ENCODE results near the gene PIP4P1. TPM values are rescaled to one million over a fixed set of nuclear protein-coding genes. Genes with fewer than 3 reads are reported as not detected.

The PIP4P1 gene
- total and polyA plus RNA-seq, 9 of the 15 experiments (the other 6 are each of a cell fraction or from before 2014, with no cell fraction given): 5.3 to 20.9 (median 10.7) TPM

DNA sequence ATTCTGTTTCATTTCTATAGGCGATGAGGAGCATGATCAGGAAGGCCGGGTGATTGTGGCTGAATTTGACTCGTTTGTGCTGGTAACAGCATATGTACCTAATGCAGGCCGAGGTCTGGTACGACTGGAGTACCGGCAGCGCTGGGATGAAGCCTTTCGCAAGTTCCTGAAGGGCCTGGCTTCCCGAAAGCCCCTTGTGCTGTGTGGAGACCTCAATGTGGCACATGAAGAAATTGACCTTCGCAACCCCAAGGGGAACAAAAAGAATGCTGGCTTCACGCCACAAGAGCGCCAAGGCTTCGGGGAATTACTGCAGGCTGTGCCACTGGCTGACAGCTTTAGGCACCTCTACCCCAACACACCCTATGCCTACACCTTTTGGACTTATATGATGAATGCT, 4.3 kb downstream of the PIP4P1 start (continued):
- TF ChIP-seq, protein P1, sequence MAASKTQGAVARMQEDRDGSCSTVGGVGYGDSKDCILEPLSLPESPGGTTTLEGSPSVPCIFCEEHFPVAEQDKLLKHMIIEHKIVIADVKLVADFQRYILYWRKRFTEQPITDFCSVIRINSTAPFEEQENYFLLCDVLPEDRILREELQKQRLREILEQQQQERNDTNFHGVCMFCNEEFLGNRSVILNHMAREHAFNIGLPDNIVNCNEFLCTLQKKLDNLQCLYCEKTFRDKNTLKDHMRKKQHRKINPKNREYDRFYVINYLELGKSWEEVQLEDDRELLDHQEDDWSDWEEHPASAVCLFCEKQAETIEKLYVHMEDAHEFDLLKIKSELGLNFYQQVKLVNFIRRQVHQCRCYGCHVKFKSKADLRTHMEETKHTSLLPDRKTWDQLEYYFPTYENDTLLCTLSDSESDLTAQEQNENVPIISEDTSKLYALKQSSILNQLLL (CRISPR knock-in tag; IDR thresholded peaks at IDR 0.05; ENCODE audit: borderline replicate concordance): no peak
- TF ChIP-seq ZNF79 (CRISPR knock-in tag; IDR thresholded peaks at IDR 0.05; ENCODE audit: low read depth) (no peak), ZNF354B (CRISPR knock-in tag; IDR thresholded peaks at IDR 0.05) (no peak), RBBP5 (IDR thresholded peaks at IDR 0.05; ENCODE audit: borderline replicate concordance, insufficient read depth, low read length, poor library complexity, severe bottlenecking) (no peak), EHMT2 (IDR thresholded peaks at IDR 0.05) (no peak), MTA1 (IDR thresholded peaks at IDR 0.05; ENCODE audit: borderline replicate concordance) (no peak), ZBTB8A (IDR thresholded peaks at IDR 0.05; ENCODE audit: partially characterized antibody) (no peak), ZFP30 (CRISPR knock-in tag; IDR thresholded peaks at IDR 0.05; ENCODE audit: borderline replicate concordance) (no peak), SUPT5H (IDR thresholded peaks at IDR 0.05) (peak; percentile 20), ZKSCAN8 (CRISPR knock-in tag; IDR thresholded peaks at IDR 0.05) (no peak), DMBX1 (CRISPR knock-in tag; IDR thresholded peaks at IDR 0.05; ENCODE audit: borderline replicate concordance) (no peak), ZNF512 (tag; IDR thresholded peaks at IDR 0.05) (no peak), NCOA2 (IDR thresholded peaks at IDR 0.05; ENCODE audit: partially characterized antibody in 2 of 2) (no peak), MLX (CRISPR knock-in tag; conservative IDR thresholded peaks at IDR 0.05) (no peak), HDAC8 (tag; IDR thresholded peaks at IDR 0.05) (no peak), POLR2G (IDR thresholded peaks at IDR 0.05; ENCODE audit: low read depth, low read length) (peak; percentile 41; the same call in 1 of the 2 replicates)
- TF ChIP-seq, protein P2, sequence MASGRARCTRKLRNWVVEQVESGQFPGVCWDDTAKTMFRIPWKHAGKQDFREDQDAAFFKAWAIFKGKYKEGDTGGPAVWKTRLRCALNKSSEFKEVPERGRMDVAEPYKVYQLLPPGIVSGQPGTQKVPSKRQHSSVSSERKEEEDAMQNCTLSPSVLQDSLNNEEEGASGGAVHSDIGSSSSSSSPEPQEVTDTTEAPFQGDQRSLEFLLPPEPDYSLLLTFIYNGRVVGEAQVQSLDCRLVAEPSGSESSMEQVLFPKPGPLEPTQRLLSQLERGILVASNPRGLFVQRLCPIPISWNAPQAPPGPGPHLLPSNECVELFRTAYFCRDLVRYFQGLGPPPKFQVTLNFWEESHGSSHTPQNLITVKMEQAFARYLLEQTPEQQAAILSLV (tag; IDR thresholded peaks at IDR 0.05): no peak
- TF ChIP-seq, protein P3, sequence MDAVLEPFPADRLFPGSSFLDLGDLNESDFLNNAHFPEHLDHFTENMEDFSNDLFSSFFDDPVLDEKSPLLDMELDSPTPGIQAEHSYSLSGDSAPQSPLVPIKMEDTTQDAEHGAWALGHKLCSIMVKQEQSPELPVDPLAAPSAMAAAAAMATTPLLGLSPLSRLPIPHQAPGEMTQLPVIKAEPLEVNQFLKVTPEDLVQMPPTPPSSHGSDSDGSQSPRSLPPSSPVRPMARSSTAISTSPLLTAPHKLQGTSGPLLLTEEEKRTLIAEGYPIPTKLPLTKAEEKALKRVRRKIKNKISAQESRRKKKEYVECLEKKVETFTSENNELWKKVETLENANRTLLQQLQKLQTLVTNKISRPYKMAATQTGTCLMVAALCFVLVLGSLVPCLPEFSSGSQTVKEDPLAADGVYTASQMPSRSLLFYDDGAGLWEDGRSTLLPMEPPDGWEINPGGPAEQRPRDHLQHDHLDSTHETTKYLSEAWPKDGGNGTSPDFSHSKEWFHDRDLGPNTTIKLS (IDR thresholded peaks at IDR 0.05; ENCODE audit: borderline replicate concordance, low read depth): no peak
